B cell (primary cell): ENCODE results near the gene SHC4. TPM values are rescaled to one million over a fixed set of nuclear protein-coding genes. Genes with fewer than 3 reads are reported as not detected.

Experiments
- ATAC-seq: fragments of 200-7000 bp; cut with Tn5 transposase; one replicate; pipeline ENCODE4 v1.10.0; 2021; ENCODE audit warnings: low read depth, mild to moderate bottlenecking, moderate number of reproducible peaks, moderate library complexity
- CTCF ChIA-PET: fragments of 350-600 bp; sonication (Branson Sonifier 250); formaldehyde crosslinking; loops from one replicate; lab custom pipeline; 2021; ENCODE audit warnings: antibody characterized with exemption, inconsistent platforms; lab: Charles Lee
- POLR2A ChIA-PET: fragments of 350-600 bp; sonication (Branson Sonifier 250); formaldehyde crosslinking; loops from one replicate; lab custom pipeline; 2021; ENCODE audit warnings: antibody characterized with exemption; lab: Charles Lee
- DNase-seq: peaks from one replicate; pipeline ENCODE4 v3.0.0; 2013
- H2AFZ ChIP-seq: 2 replicates; pipeline ENCODE4 v1.6.1; 2012; ENCODE audit warnings: mild to moderate bottlenecking, low read depth, low read length; ENCODE audit not compliant: insufficient read depth, poor library complexity, severe bottlenecking
- H3K27ac ChIP-seq, 2 donors: 1 replicate in 1 of 2; 2 replicates in 1 of 2; pipeline ENCODE4 v1.5.1; 2012 to 2013; ENCODE audit warnings: low read length in 2 of 2, mild to moderate bottlenecking in 2 of 2, moderate library complexity in 1 of 2
- H3K27me3 ChIP-seq, 4 experiments: fragments of 200-600 bp in 1 of 4; sonication (generic) in 1 of 4; replicated peaks in 1 of 4; 1 replicate in 2 of 4; 2 replicates in 2 of 4; pipeline versions ENCODE4 v1.6.1 to v1.7.0; 2013 to 2016; ENCODE audit warnings: low read length in 3 of 4, mild to moderate bottlenecking in 2 of 4, mixed read lengths in 1 of 4, moderate library complexity in 1 of 4; ENCODE audit not compliant: insufficient read depth in 4 of 4, control insufficient read depth in 3 of 4; ENCODE audit errors: control extremely low read depth in 1 of 4
- H3K36me3 ChIP-seq, 2 experiments: replicated peaks in 1 of 2; 1 replicate in 1 of 2; 2 replicates in 1 of 2; pipeline versions ENCODE4 v1.6.1 to v1.7.1; 2013; ENCODE audit warnings: low read length in 1 of 2; ENCODE audit not compliant: insufficient read depth in 2 of 2, control insufficient read depth in 1 of 2; ENCODE audit errors: control extremely low read depth in 1 of 2, extremely low read depth in 1 of 2
- H3K4me1 ChIP-seq, 2 donors: fragments of 200-600 bp in 1 of 2; sonication (generic) in 1 of 2; 1 replicate in 1 of 2; 2 replicates in 1 of 2; pipeline versions ENCODE4 v1.5.1 to v1.6.1; 2013 to 2017; ENCODE audit warnings: low read length in 2 of 2; ENCODE audit not compliant: control insufficient read depth in 2 of 2, insufficient read depth in 2 of 2
- H3K4me2 ChIP-seq: replicated peaks from 2 replicates; pipeline ENCODE3; 2012; ENCODE audit warnings: mild to moderate bottlenecking, low read depth, low read length; ENCODE audit not compliant: poor library complexity, severe bottlenecking
- H3K4me3 ChIP-seq, 5 experiments: fragments of 200-600 bp in 1 of 5; sonication (generic) in 1 of 5; 1 replicate in 3 of 5; 2 replicates in 2 of 5; pipeline versions ENCODE4 v1.5.1 to v1.7.0; 2011 to 2016; ENCODE audit warnings: low read length in 4 of 5, mild to moderate bottlenecking in 4 of 5, low read depth in 2 of 5, control low read depth in 1 of 5, moderate library complexity in 1 of 5; ENCODE audit not compliant: insufficient read depth in 1 of 5; ENCODE audit errors: control extremely low read depth in 1 of 5, extremely low read depth in 1 of 5
- H3K79me2 ChIP-seq: fragments of 200-600 bp; sonication (generic); one replicate; pipeline ENCODE4 v1.6.0; 2016; ENCODE audit warnings: low read length; ENCODE audit not compliant: control insufficient read depth, insufficient read depth
- H3K9ac ChIP-seq: fragments of 200-600 bp; sonication (generic); 2 replicates; pipeline ENCODE4 v1.6.1; 2017; ENCODE audit warnings: mild to moderate bottlenecking, low read length, moderate library complexity
- H3K9me3 ChIP-seq, 3 donors: one replicate each; pipeline versions ENCODE4 v1.6.1 to v1.7.1; 2013; ENCODE audit warnings: low read length in 2 of 3; ENCODE audit not compliant: control insufficient read depth in 2 of 3, insufficient read depth in 1 of 3; ENCODE audit errors: control extremely low read depth in 1 of 3
- H4K20me1 ChIP-seq: 2 replicates; pipeline ENCODE4 v1.6.0; 2012; ENCODE audit warnings: mild to moderate bottlenecking, low read length; ENCODE audit not compliant: insufficient read depth, control insufficient read depth, poor library complexity, severe bottlenecking
- H3K27ac Mint-ChIP-seq: one replicate; pipeline ENCODE4 v1.8.0; 2021; ENCODE audit warnings: mixed read lengths
- H3K27me3 Mint-ChIP-seq: one replicate; pipeline ENCODE4 v1.8.0; 2021; ENCODE audit warnings: mixed read lengths
- H3K4me1 Mint-ChIP-seq: one replicate; pipeline ENCODE4 v1.8.0; 2021; ENCODE audit warnings: mixed read lengths
- H3K4me3 Mint-ChIP-seq: one replicate; pipeline ENCODE4 v1.8.0; 2021; ENCODE audit warnings: mixed read lengths
- H3K9me3 Mint-ChIP-seq: one replicate; pipeline ENCODE4 v1.8.0; 2022; ENCODE audit warnings: mixed read lengths; ENCODE audit not compliant: insufficient read depth
- CTCF ChIP-seq: fragments of 200-600 bp; IDR thresholded peaks from one replicate; pipeline ENCODE4 v1.8.0; 2022; ENCODE audit warnings: antibody characterized with exemption, mild to moderate bottlenecking
- EZH2 ChIP-seq: IDR thresholded peaks from 2 replicates; pipeline ENCODE4 v1.6.1; 2012; ENCODE audit warnings: borderline replicate concordance, low read depth, mild to moderate bottlenecking, moderate library complexity, low read length; ENCODE audit not compliant: insufficient read depth, poor library complexity, severe bottlenecking
- WGBS: methylation state at CpG from one replicate; pipeline ENCODE4 v1.1.5; 2013; ENCODE audit warnings: missing lambda C conversion rate; ENCODE audit not compliant: insufficient coverage; 5-methylcytosine and 5-hydroxymethylcytosine counted together
- intact Hi-C: fragments of 100-400 bp; cut with micrococcal nuclease; formaldehyde crosslinking; loops from one replicate; pipeline ENCODE4 v1.10.0; 2022
- polyA plus RNA-seq: library from polyadenylated mRNA; depleted of rRNA; stranded (reverse); fragments of >200 nt; gene quantifications from 2 replicates; pipeline ENCODE4 v1.2.3, GENCODE V29; 2012
- total RNA-seq, 2 donors: library from RNA; stranded (reverse); fragments of 120-200 nt in 1 of 2; gene quantifications; 1 replicate in 1 of 2; 2 replicates in 1 of 2; pipeline versions ENCODE4 v1.2.3 to v1.2.4, GENCODE V29; 2013 to 2022

Gene SHC4
- total and polyA plus RNA-seq, 2 donors (not counting 1 experiment from before 2014, with no cell fraction given) = 0.04 to 0.69 TPM

GRCh38 chr15:48945386-48945785 is 18.3 kb downstream of the SHC4 start:
- Histone ChIP-seq H3K4me2 (no peak overlapping the region), H3K4me3 (no peak overlapping the region), H3K27me3 (peaks cover 0 to 4% (median 0%) of the 10 kb centered on the region in 4 experiments), H3K27ac (no peak overlapping the region), H4K20me1 (no peaks in the 10 kb centered on the region), H2AFZ (no peak overlapping the region), H3K4me1 (no peaks in the 10 kb centered on the region), H3K9me3 (no peaks in the 10 kb centered on the region), H3K36me3 (no peaks in the 10 kb centered on the region), H3K9ac (no peak overlapping the region), H3K79me2 (no peaks in the 10 kb centered on the region)
- peaks cover 30% of the 10 kb centered on the region for H3K27me3 Mint-ChIP-seq
- CTCF ChIA-PET = interaction anchor here (1.1 kb wide), 1 partner anchor 30 kb away, joined by 5 read pairs; no protein-coding TSS in a partner anchor
- TF ChIP-seq CTCF (no peak), EZH2 (no peak)
- intact Hi-C loops = no loop called here
- no peak overlapping the region for H3K27ac Mint-ChIP-seq
- no peak for ATAC-seq
- WGBS = no CpG with 5 or more reads among the region's 2 CpGs
- H3K9me3 Mint-ChIP-seq = no peaks in the 10 kb centered on the region
- POLR2A ChIA-PET = no interaction called here
- no peak for DNase-seq
- H3K4me3 Mint-ChIP-seq = no peak overlapping the region
- no peaks in the 10 kb centered on the region for H3K4me1 Mint-ChIP-seq

GRCh38 chr15:48941904-48942303 is 21.8 kb downstream of the SHC4 start:
- ChIA-PET POLR2A (no interaction called here), CTCF (interaction anchor here (1.3 kb wide), 1 partner anchor 34 kb away, joined by 3 read pairs; no protein-coding TSS in a partner anchor)
- TF ChIP-seq CTCF (no peak), EZH2 (no peak)
- ATAC-seq = no peak
- Histone ChIP-seq H3K79me2 (no peaks in the 10 kb centered on the region), H3K4me2 (no peak overlapping the region), H3K4me3 (no peak overlapping the region), H3K36me3 (no peaks in the 10 kb centered on the region), H3K9ac (no peak overlapping the region), H3K4me1 (no peaks in the 10 kb centered on the region), H4K20me1 (no peaks in the 10 kb centered on the region), H2AFZ (no peak overlapping the region), H3K9me3 (no peaks in the 10 kb centered on the region), H3K27ac (no peak overlapping the region), H3K27me3 (peaks cover 0 to 4% (median 0%) of the 10 kb centered on the region in 4 experiments)
- H3K9me3 Mint-ChIP-seq = no peaks in the 10 kb centered on the region
- DNase-seq = no peak
- WGBS = 84% methylated on average over 3 of the region's 5 CpGs
- H3K4me1 Mint-ChIP-seq = no peaks in the 10 kb centered on the region
- H3K4me3 Mint-ChIP-seq = no peak overlapping the region
- intact Hi-C loops = no loop called here
- peaks cover 26% of the 10 kb centered on the region for H3K27me3 Mint-ChIP-seq
- H3K27ac Mint-ChIP-seq = no peak overlapping the region
